HG03469 (cell line): ENCODE measurements around the gene NEU4.
"Not testable (repeated sequence)": the region's sequence is repeated elsewhere in the genome, so short reads cannot be mapped to it uniquely, and the experiment has no call there.

Source experiments
- ATAC-seq: cut with Tn5 transposase; IDR thresholded peaks from one replicate; pipeline ENCODE4 v1.9.1; 2021; ENCODE audit warnings: mild to moderate bottlenecking, moderate library complexity, moderate number of reproducible peaks; ENCODE audit not compliant: unreplicated experiment

The NEU4 gene

GRCh38 chr2:241808721-241809382, at the start of gene NEU4:
NEU4 (plus strand) TSS chr2:241809193; CDS start chr2:241814485, 5,292 bp downstream.
- no peak for ATAC-seq

- not testable (repeated sequence) for ATAC-seq
These were observed 49.1 kb upstream of the NEU4 start for GRCh38 chr2:241759893-241760292.

GRCh38 chr2:241760301-241760771, 48.7 kb upstream of the NEU4 start:
- ATAC-seq, result no peak

GRCh38 chr2:241762321-241762932, 46.6 kb upstream of the NEU4 start:
- ATAC-seq, result no peak

GRCh38 chr2:241762933-241763369, 46.0 kb upstream of the NEU4 start:
- no peak for ATAC-seq

GRCh38 chr2:241763551-241764274, 45.3 kb upstream of the NEU4 start:
- no peak for ATAC-seq

- ATAC-seq, result no peak
These were observed 44.4 kb upstream of the NEU4 start for GRCh38 chr2:241764275-241765241.

GRCh38 chr2:241767464-241768250, 41.3 kb upstream of the NEU4 start:
- ATAC-seq, result no peak

GRCh38 chr2:241768251-241768711, 40.7 kb upstream of the NEU4 start:
- no peak for ATAC-seq

- no peak for ATAC-seq
These were observed 40.1 kb upstream of the NEU4 start for GRCh38 chr2:241768850-241769249.

GRCh38 chr2:241769819-241770184, 39.2 kb upstream of the NEU4 start:
- ATAC-seq, result no peak

GRCh38 chr2:241770185-241770935, 38.6 kb upstream of the NEU4 start:
- ATAC-seq, result no peak

GRCh38 chr2:241770936-241771285, 38.1 kb upstream of the NEU4 start:
- no peak for ATAC-seq

GRCh38 chr2:241771286-241772062, 37.5 kb upstream of the NEU4 start:
- no peak for ATAC-seq

- ATAC-seq, result no peak
These were observed 36.9 kb upstream of the NEU4 start for GRCh38 chr2:241772063-241772499.

- no peak for ATAC-seq
These were observed 35.2 kb upstream of the NEU4 start for GRCh38 chr2:241773511-241774418.
